PFSK-1 (cell line): ENCODE data around the gene SND1.

Experiments
- POLR2AphosphoS5 ChIP-seq: IDR thresholded peaks from 2 replicates; pipeline ENCODE4 v1.6.1; 2012; ENCODE audit warnings: low read depth, mild to moderate bottlenecking, control low read depth, low read length, moderate library complexity
- SIN3A ChIP-seq: IDR thresholded peaks from 2 replicates; pipeline ENCODE4 v1.6.1; 2012; ENCODE audit warnings: mild to moderate bottlenecking, low read length, moderate library complexity, borderline replicate concordance; ENCODE audit not compliant: insufficient read depth
- TAF1 ChIP-seq: IDR thresholded peaks from 2 replicates; pipeline ENCODE4 v1.6.1; 2012; ENCODE audit warnings: low read length, control low read depth, borderline replicate concordance; ENCODE audit not compliant: insufficient read depth

GRCh38 chr7:127848241-127848640, 196.2 kb downstream of the SND1 start:
- TF ChIP-seq TAF1 (no peak), POLR2AphosphoS5 (no peak), SIN3A (no peak)
